ENCODE results near the gene HPSE2.

- TF ChIP-seq POLR2A (IDR thresholded peaks at IDR 0.05), result no peak
- no peak for TF ChIP-seq CTCF (IDR thresholded peaks at IDR 0.05)
These were observed 798.9 kb downstream of the HPSE2 start for GRCh38 chr10:98436704-98437103.
